ENCODE data around the gene SPATA24. TPM values are rescaled to one million over a fixed set of nuclear protein-coding genes. Genes with fewer than 3 reads are reported as not detected.
"Not testable (repeated sequence)": the region's sequence is repeated elsewhere in the genome, so short reads cannot be mapped to it uniquely, and the experiment has no call there.

SPATA24 gene
- total and polyA plus RNA-seq, 12 donors: 4.6 to 124 (median 10.3) TPM

DNA sequence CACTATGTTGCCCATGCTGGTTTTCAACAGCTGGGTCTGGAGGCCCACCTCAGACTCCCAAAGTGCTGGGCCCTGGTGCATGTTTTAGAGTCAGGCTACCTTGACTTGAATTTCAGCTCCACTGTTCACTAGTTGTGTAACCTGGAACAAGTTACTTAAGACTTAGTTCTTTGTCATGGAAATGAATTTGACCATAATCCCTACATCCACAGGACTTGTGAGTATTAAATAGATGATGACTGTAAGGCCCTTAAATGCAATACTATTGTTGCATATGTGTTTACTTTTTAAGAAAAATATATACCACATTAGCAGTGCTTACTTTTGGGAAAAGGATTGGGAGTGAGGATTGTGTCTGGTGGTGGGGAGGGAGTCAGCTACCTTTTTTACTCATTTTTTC lies 45.8 kb downstream of the SPATA24 start:
- H3K4me1 ChIP-seq (replicated peaks in 1 of 2): peaks cover 9 to 28% of the 10 kb centered on the region in 2 donors
- intact Hi-C loops (cut with DNase I): no loop called here

GRCh38 chr5:139355900-139356299 lies 48.0 kb downstream of the SPATA24 start:
- H3K9me3 ChIP-seq (replicated peaks in 1 of 3); intact Hi-C loops (cut with DNase I); H3K27ac ChIP-seq; H3K4me3 ChIP-seq; H3K36me3 ChIP-seq (replicated peaks in 1 of 2); H3K27me3 ChIP-seq: not testable (repeated sequence)
- peak in 1 of 7 donors; percentile 9 for DNase-seq
- H3K4me1 ChIP-seq (replicated peaks in 1 of 2): peaks cover 9 to 23% of the 10 kb centered on the region in 2 donors
- WGBS, 4 donors: 91 to 98% (median 94%) methylated on average over 8 of the region's 8 CpGs

More for the DNA sequence above, 45.8 kb downstream of the SPATA24 start:
- Histone ChIP-seq H3K27ac (no peak overlapping the region), H3K36me3 (replicated peaks in 1 of 2) (peaks cover 0 to 4% of the 10 kb centered on the region in 2 donors), H3K27me3 (no peaks in the 10 kb centered on the region), H3K9me3 (replicated peaks in 1 of 3) (no peaks in the 10 kb centered on the region), H3K4me3 (no peak overlapping the region)
- DNase-seq: peak in 1 of 7 donors; percentile 1
- no peak for TF ChIP-seq CTCF (IDR thresholded peaks at IDR 0.05)
- no peak for TF ChIP-seq POLR2A (IDR thresholded peaks at IDR 0.05)

GRCh38 chr5:139354186-139354585 lies 49.7 kb downstream of the SPATA24 start:
- Histone ChIP-seq H3K4me1 (replicated peaks in 1 of 2) (peaks cover 8 to 31% of the 10 kb centered on the region in 2 donors), H3K4me3 (no peak overlapping the region), H3K27me3 (no peaks in the 10 kb centered on the region), H3K27ac (no peak overlapping the region), H3K36me3 (replicated peaks in 1 of 2) (peaks cover 0 to 4% of the 10 kb centered on the region in 2 donors), H3K9me3 (replicated peaks in 1 of 3) (no peaks in the 10 kb centered on the region)
- TF ChIP-seq POLR2A (IDR thresholded peaks at IDR 0.05) (no peak), CTCF (IDR thresholded peaks at IDR 0.05) (no peak)
- intact Hi-C loops (cut with DNase I): no loop called here
- WGBS, 4 donors: 80 to 96% (median 93%) methylated on average over 3 of the region's 3 CpGs
- no peak for DNase-seq

DNA sequence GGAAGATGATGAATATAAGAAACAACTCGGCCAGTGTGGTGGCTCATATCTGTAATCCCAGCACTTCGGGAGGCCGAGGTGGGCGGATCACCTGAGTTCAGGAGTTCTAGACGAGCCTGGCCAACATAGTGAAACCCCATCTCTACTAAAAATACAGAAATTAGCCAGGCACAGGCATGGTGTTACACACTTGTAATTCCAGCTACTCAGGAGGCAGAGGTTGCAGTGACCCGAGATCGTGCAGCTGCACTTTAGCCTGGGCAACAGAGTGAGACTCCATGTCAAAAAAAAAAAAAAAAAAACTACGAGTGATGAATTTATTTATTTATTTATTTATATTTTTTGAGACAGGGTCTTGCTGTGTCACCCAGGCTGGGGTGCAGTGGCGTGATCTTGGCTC lies 56.0 kb downstream of the SPATA24 start:
- not testable (repeated sequence) for H3K4me3 ChIP-seq; H3K27ac ChIP-seq; H3K27me3 ChIP-seq; H3K36me3 ChIP-seq (replicated peaks in 1 of 2); DNase-seq; H3K9me3 ChIP-seq (replicated peaks in 1 of 3)
- H3K4me1 ChIP-seq (replicated peaks in 1 of 2): peaks cover 5 to 41% of the 10 kb centered on the region in 2 donors
- 85 to 97% (median 93%) methylated on average over 9 of the region's 9 CpGs for WGBS, 4 donors
- intact Hi-C loops (cut with DNase I): loop anchor here in 1 of 2 donors (5.0 kb wide), 1 partner anchor 44 kb away; no protein-coding TSS in a partner anchor

Small RNA genes lying within 50 kb of the gene (small RNA-seq; reads per million reads assigned to genes)
- 0 reads per million in 2 donors for gene RNU5B-4P

Other genes starting within 250 kb of the SPATA24 start
- gene SIL1, start 205.7 kb downstream of the SPATA24 start, total RNA-seq: 100 to 1,000 TPM in 7 of 9 donors, 10 to 100 TPM in 2; 81.9 to 171 (median 130) TPM
- 100 to 1,000 TPM; 143 to 313 (median 213) TPM for gene SIL1, start 205.7 kb downstream of the SPATA24 start, polyA plus RNA-seq
- 100 to 1,000 TPM; 145 to 324 (median 190) TPM for gene MATR3, start 110.3 kb downstream of the SPATA24 start, total RNA-seq
- gene MATR3, start 110.3 kb downstream of the SPATA24 start, polyA plus RNA-seq: 100 to 1,000 TPM in 2 of 3 donors, 10 to 100 TPM in 1; 99.4 to 321 (median 123) TPM
- gene PAIP2, start 62.2 kb downstream of the SPATA24 start, total RNA-seq: 100 to 1,000 TPM; 127 to 198 (median 148) TPM
- 100 to 1,000 TPM in 1 of 3 donors, 10 to 100 TPM in 2; 75.7 to 318 (median 82.0) TPM for gene PAIP2, start 62.2 kb downstream of the SPATA24 start, polyA plus RNA-seq
- gene SLC23A1, start 20.8 kb downstream of the SPATA24 start, total RNA-seq: under 1 TPM in 4 of 9 donors, not detected in 5; 0.06 to 0.46 (median 0.14) TPM
- gene SLC23A1, start 20.8 kb downstream of the SPATA24 start, polyA plus RNA-seq: not detected
- 1 to 10 TPM in 2 of 9 donors, under 1 TPM in 4, not detected in 3; 0.35 to 1.7 (median 0.89) TPM for gene MZB1, start 14.2 kb downstream of the SPATA24 start, total RNA-seq
- 1 to 10 TPM in 2 of 3 donors, under 1 TPM in 1; 0.57 to 7.7 (median 4.3) TPM for gene MZB1, start 14.2 kb downstream of the SPATA24 start, polyA plus RNA-seq
- gene PROB1, start 9.0 kb downstream of the SPATA24 start, total RNA-seq: 10 to 100 TPM in 4 of 9 donors, 1 to 10 TPM in 5; 4.7 to 24.4 (median 9.8) TPM
- 1 to 10 TPM; 3.1 to 4.2 (median 4.0) TPM for gene PROB1, start 9.0 kb downstream of the SPATA24 start, polyA plus RNA-seq
- gene DNAJC18, start 35.4 kb upstream of the SPATA24 start, total RNA-seq: 10 to 100 TPM in 5 of 9 donors, 1 to 10 TPM in 4; 6.5 to 16.2 (median 10.1) TPM
- 1 to 10 TPM; 4.9 to 8.1 (median 5.9) TPM for gene DNAJC18, start 35.4 kb upstream of the SPATA24 start, polyA plus RNA-seq
- 10 to 100 TPM in 7 of 9 donors, 1 to 10 TPM in 2; 4.6 to 16.2 (median 10.8) TPM for gene ECSCR, start 58.7 kb upstream of the SPATA24 start, total RNA-seq
- 10 to 100 TPM in 2 of 3 donors, 1 to 10 TPM in 1; 9.8 to 24.8 (median 18.4) TPM for gene ECSCR, start 58.7 kb upstream of the SPATA24 start, polyA plus RNA-seq
- gene SMIM33, start 66.9 kb upstream of the SPATA24 start, total RNA-seq: not detected
- not detected for gene SMIM33, start 66.9 kb upstream of the SPATA24 start, polyA plus RNA-seq
- 10 to 100 TPM; 10.9 to 63.9 (median 38.8) TPM for gene STING1, start 78.7 kb upstream of the SPATA24 start, total RNA-seq
- gene STING1, start 78.7 kb upstream of the SPATA24 start, polyA plus RNA-seq: 10 to 100 TPM; 21.2 to 33.5 (median 28.2) TPM
- 100 to 1,000 TPM in 3 of 9 donors, 10 to 100 TPM in 6; 73.3 to 149 (median 86.3) TPM for gene UBE2D2, start 157.2 kb upstream of the SPATA24 start, total RNA-seq
- gene UBE2D2, start 157.2 kb upstream of the SPATA24 start, polyA plus RNA-seq: 100 to 1,000 TPM in 1 of 3 donors, 10 to 100 TPM in 2; 43.5 to 189 (median 53.6) TPM
- gene CXXC5, start 244.3 kb upstream of the SPATA24 start, total RNA-seq: 10 to 100 TPM; 16.2 to 79.3 (median 37.0) TPM
- 10 to 100 TPM; 17.7 to 29.8 (median 27.8) TPM for gene CXXC5, start 244.3 kb upstream of the SPATA24 start, polyA plus RNA-seq